Fibroblast of lung (primary cell): ENCODE results near the gene ETHE1. TPM values are rescaled to one million over a fixed set of nuclear protein-coding genes. Genes with fewer than 3 reads are reported as not detected.

Experiments used
- DNase-seq, 2 donors: peaks; one replicate each; pipeline versions ENCODE4 v3.0.0 to v3.0.0-alpha.2; 2010; ENCODE audit warnings: low read depth in 2 of 2
- H2AFZ ChIP-seq: 2 replicates; pipeline ENCODE4 v1.5.1; 2012; ENCODE audit warnings: low read length, control low read depth, inconsistent platforms
- H3K27ac ChIP-seq: 2 replicates; pipeline ENCODE4 v1.5.1; 2011; ENCODE audit warnings: low read length, control low read depth; ENCODE audit not compliant: insufficient read depth
- H3K27me3 ChIP-seq: 2 replicates; pipeline ENCODE4 v1.5.1; 2011; ENCODE audit warnings: mild to moderate bottlenecking, low read length; ENCODE audit not compliant: control insufficient read depth, insufficient read depth
- H3K36me3 ChIP-seq: 2 replicates; pipeline ENCODE4 v1.5.1; 2011; ENCODE audit warnings: low read length; ENCODE audit not compliant: control insufficient read depth, insufficient read depth
- H3K4me1 ChIP-seq: 2 replicates; pipeline ENCODE4 v1.5.1; 2011; ENCODE audit warnings: low read length; ENCODE audit not compliant: control insufficient read depth, insufficient read depth; ENCODE audit errors: extremely low read depth
- H3K4me2 ChIP-seq: 2 replicates; pipeline ENCODE4 v1.5.1; 2011; ENCODE audit warnings: low read length, control low read depth; ENCODE audit not compliant: insufficient read depth; ENCODE audit errors: extremely low read depth
- H3K4me3 ChIP-seq, 4 experiments: fragments of 200-600 bp in 1 of 4; sonication (generic) in 1 of 4; replicated peaks in 1 of 4; 2 replicates each; pipeline ENCODE4 v1.5.1; 2011 to 2016; ENCODE audit warnings: low read length in 4 of 4, low read depth in 3 of 4, mild to moderate bottlenecking in 3 of 4, control low read depth in 2 of 4, inconsistent platforms in 1 of 4, mixed read lengths in 1 of 4; ENCODE audit not compliant: insufficient read depth in 1 of 4; ENCODE audit errors: control extremely low read depth in 1 of 4
- H3K79me2 ChIP-seq: 2 replicates; pipeline ENCODE4 v1.5.1; 2012; ENCODE audit warnings: mild to moderate bottlenecking, low read length, inconsistent platforms; ENCODE audit not compliant: control insufficient read depth, insufficient read depth
- H3K9ac ChIP-seq: 2 replicates; pipeline ENCODE4 v1.5.1; 2011; ENCODE audit warnings: mild to moderate bottlenecking, low read length, control low read depth; ENCODE audit not compliant: insufficient read depth
- H3K9me3 ChIP-seq: 2 replicates; pipeline ENCODE4 v1.5.1; 2012; ENCODE audit warnings: low read depth, low read length; ENCODE audit not compliant: control insufficient read depth, insufficient read depth
- H4K20me1 ChIP-seq: 2 replicates; pipeline ENCODE4 v1.5.1; 2011; ENCODE audit warnings: low read length; ENCODE audit not compliant: control insufficient read depth, insufficient read depth; ENCODE audit errors: extremely low read depth
- EZH2 ChIP-seq: IDR thresholded peaks from 2 replicates; pipeline ENCODE4 v1.5.1; 2012; ENCODE audit warnings: low read length, control low read depth, mild to moderate bottlenecking; ENCODE audit errors: missing control alignments
- polyA plus RNA-seq, 2 donors: library from polyadenylated mRNA; depleted of rRNA in 1 of 2; stranded (reverse) in 1 of 2; unstranded in 1 of 2; fragments of >200 nt; gene quantifications; 2 replicates each; pipeline ENCODE4 v1.2.1, GENCODE V29; 2011 to 2012; ENCODE audit warnings: missing spikeins in 1 of 2
- total RNA-seq: library from RNA; depleted of rRNA; stranded (reverse); fragments of >200 nt; gene quantifications from 2 replicates; pipeline ENCODE4 v1.2.1, GENCODE V29; 2014
- TF ChIP-seq, protein P1 (sequence below), 2 donors: IDR thresholded peaks in 1 of 2; conservative IDR thresholded peaks in 1 of 2; 1 replicate in 1 of 2; 2 replicates in 1 of 2; pipeline ENCODE4 v1.5.1; 2011 to 2012; ENCODE audit warnings: low read length in 2 of 2, control low read depth in 1 of 2, inconsistent platforms in 1 of 2, low read depth in 1 of 2, mild to moderate bottlenecking in 1 of 2

ETHE1 gene
- total and polyA plus RNA-seq, 2 donors (not counting 1 experiment from before 2014, with no cell fraction given), result 65.2 to 112 TPM

DNA sequence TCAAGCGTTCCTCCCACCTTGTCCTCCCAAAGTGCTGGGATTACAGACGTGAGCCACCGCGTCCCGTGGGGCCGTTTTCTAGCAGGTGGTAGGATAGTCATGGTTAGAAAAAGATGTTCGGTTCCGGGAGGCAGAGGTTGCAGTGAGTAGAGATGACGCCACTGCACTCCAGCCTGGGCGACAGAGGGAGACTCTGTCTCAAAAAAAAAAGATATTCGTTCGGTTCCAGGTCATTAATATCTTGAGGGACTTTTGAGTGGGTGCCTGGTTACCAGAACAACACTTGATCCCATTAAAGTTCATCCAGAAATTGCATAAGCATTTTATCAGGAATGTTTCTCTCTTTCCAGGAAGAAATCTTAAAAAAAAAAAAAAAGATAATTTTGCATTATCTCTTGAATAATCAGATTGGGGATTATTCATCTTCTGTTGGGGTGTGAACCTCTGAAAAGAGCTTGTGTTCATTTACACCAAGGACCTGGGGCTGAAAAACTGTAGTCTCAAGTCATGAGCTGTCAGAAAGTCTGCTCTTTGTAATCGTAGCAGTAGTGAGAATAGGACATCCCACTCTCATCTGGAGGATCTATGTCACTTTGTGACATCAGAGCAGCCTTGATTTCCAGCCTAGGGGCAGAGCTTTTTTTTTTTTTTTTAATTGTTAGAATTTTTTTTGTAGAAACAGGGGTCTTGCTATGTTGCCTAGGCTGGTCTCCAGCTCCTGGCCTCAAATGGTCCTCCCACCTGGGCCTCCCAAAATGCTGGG is 1.0 kb upstream of the ETHE1 start:
- DNase-seq, result no peak
- no peaks in the 10 kb centered on the region for H3K27me3 ChIP-seq
- H3K9ac ChIP-seq, result no peak overlapping the region
- peak overlapping the region; percentile 75 for H3K27ac ChIP-seq
- peak overlapping the region; percentile 38 for H3K4me2 ChIP-seq
- no peak overlapping the region for H2AFZ ChIP-seq
- no peaks in the 10 kb centered on the region for H3K36me3 ChIP-seq
- H3K4me3 ChIP-seq, result peak overlapping the region in 2 of 4 experiments; percentile 90
- no peaks in the 10 kb centered on the region for H3K9me3 ChIP-seq
- no peak for TF ChIP-seq EZH2
- TF ChIP-seq, protein P1, sequence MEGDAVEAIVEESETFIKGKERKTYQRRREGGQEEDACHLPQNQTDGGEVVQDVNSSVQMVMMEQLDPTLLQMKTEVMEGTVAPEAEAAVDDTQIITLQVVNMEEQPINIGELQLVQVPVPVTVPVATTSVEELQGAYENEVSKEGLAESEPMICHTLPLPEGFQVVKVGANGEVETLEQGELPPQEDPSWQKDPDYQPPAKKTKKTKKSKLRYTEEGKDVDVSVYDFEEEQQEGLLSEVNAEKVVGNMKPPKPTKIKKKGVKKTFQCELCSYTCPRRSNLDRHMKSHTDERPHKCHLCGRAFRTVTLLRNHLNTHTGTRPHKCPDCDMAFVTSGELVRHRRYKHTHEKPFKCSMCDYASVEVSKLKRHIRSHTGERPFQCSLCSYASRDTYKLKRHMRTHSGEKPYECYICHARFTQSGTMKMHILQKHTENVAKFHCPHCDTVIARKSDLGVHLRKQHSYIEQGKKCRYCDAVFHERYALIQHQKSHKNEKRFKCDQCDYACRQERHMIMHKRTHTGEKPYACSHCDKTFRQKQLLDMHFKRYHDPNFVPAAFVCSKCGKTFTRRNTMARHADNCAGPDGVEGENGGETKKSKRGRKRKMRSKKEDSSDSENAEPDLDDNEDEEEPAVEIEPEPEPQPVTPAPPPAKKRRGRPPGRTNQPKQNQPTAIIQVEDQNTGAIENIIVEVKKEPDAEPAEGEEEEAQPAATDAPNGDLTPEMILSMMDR (conservative IDR thresholded peaks at IDR 0.05 in 1 of 2, IDR thresholded peaks at IDR 0.05 in 1 of 2; ENCODE audit: low read depth in 1 of 2, low read length in 2 of 2), result no peak
- H3K4me1 ChIP-seq, result peaks cover 3% of the 10 kb centered on the region
- peaks cover 28% of the 10 kb centered on the region for H3K79me2 ChIP-seq
- no peaks in the 10 kb centered on the region for H4K20me1 ChIP-seq

DNA sequence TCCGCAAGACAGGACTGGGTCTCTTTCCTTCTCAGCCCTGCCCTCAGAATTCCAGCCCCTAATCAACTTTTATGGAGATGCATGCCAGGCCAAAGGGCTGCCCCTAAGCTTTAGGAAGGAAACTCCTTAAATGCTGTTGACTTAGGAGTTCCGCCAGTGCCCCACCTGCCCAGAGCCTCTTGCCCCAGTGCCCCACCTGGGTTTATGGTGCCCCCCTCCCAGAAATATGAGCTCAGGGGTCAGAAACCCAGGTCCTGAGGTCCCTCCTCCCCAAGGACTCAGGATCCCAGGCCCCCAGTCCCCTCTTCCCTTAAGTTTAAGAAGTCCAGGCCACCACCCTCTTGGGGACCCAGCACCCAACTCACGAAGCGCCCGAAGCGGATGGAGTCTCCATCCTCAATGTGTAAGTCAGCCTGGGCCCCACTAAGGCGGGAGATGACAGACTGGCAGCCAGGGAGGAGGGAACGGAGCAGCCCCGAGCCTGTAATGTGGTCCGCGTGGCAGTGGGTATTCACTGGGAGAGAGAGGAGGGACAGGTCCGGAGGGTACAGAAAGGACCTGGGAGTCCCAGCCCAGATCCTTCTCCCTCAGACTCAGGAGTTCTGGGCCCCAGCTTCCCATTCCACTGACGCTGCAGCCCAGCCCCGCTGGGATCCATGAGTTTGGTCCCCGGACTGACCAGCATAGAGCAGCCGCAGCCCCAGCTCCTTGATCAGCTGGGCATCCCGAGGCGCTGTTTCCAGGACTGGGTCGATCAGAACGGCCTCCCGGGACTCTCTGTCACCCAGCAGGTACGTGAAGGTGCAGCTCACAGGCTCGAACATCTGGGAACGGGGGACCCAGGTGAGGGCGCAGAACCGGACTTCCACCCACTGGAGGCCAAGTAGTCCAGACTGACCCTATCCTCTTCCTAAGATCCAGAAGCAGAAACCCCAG is 897 bp downstream of the ETHE1 start:
- Histone ChIP-seq H3K4me1 (no peaks in the 10 kb centered on the region), H3K9ac (peak overlapping the region; percentile 73), H3K9me3 (no peaks in the 10 kb centered on the region), H3K79me2 (peaks cover 28% of the 10 kb centered on the region), H3K27me3 (no peaks in the 10 kb centered on the region), H3K4me2 (peak overlapping the region; percentile 86), H3K36me3 (no peaks in the 10 kb centered on the region), H2AFZ (peak overlapping the region; percentile 7), H4K20me1 (no peaks in the 10 kb centered on the region), H3K4me3 (peak overlapping the region; percentile 82 to 90 (median 88)), H3K27ac (peak overlapping the region; percentile 75)
- TF ChIP-seq EZH2, result no peak
- TF ChIP-seq, protein P1 (conservative IDR thresholded peaks at IDR 0.05 in 1 of 2, IDR thresholded peaks at IDR 0.05 in 1 of 2; ENCODE audit: low read depth in 1 of 2, low read length in 2 of 2), result no peak
- DNase-seq, result no peak
